CD4-positive, alpha-beta T cell treated with Interleukin-4 for 1 hour (primary cell): Measurements from ENCODE around the gene HMX3.
A peak's percentile ranks its signal among the peaks of the same experiment; 100 is the strongest.

ENCODE experiments used
- DNase-seq, 2 donors: peaks; one replicate each; pipeline ENCODE4 v3.0.0-alpha.2; 2020 to 2022

HMX3 gene

GRCh38 chr10:123135415-123136141 lies at the start of gene HMX3:
TSS of gene HMX3 (plus strand) at chr10:123135970. CDS start at chr10:123136051, 81 bp downstream.
- peak in 1 of 2 donors; percentile 40 for DNase-seq

GRCh38 chr10:123086281-123086680 lies 49.5 kb upstream of the HMX3 start:
- no peak for DNase-seq

- DNase-seq: no peak
Measured at GRCh38 chr10:123087348-123087747, 48.4 kb upstream of the HMX3 start.

- no peak for DNase-seq
Measured at GRCh38 chr10:123087786-123088185, 48.0 kb upstream of the HMX3 start.

- DNase-seq: no peak
Measured at GRCh38 chr10:123092635-123093414, 42.9 kb upstream of the HMX3 start.

GRCh38 chr10:123093489-123093888 lies 42.3 kb upstream of the HMX3 start:
- DNase-seq: no peak

- no peak for DNase-seq
Measured at GRCh38 chr10:123096452-123096851, 39.3 kb upstream of the HMX3 start.

- no peak for DNase-seq
Measured at GRCh38 chr10:123097039-123097438, 38.7 kb upstream of the HMX3 start.

- no peak for DNase-seq
Measured at GRCh38 chr10:123100030-123100762, 35.6 kb upstream of the HMX3 start.

- DNase-seq: no peak
Measured at GRCh38 chr10:123101872-123102271, 33.9 kb upstream of the HMX3 start.

- DNase-seq: no peak
Measured at GRCh38 chr10:123102673-123103072, 33.1 kb upstream of the HMX3 start.

GRCh38 chr10:123103944-123104343 lies 31.8 kb upstream of the HMX3 start:
- no peak for DNase-seq

- no peak for DNase-seq
Measured at GRCh38 chr10:123109466-123109865, 26.3 kb upstream of the HMX3 start.

GRCh38 chr10:123117644-123118417 lies 17.9 kb upstream of the HMX3 start:
- DNase-seq: no peak

- no peak for DNase-seq
Measured at GRCh38 chr10:123119081-123119480, 16.7 kb upstream of the HMX3 start.

- DNase-seq: no peak
Measured at GRCh38 chr10:123126246-123126645, 9.5 kb upstream of the HMX3 start.

- DNase-seq: no peak
Measured at GRCh38 chr10:123129618-123130271, 6.0 kb upstream of the HMX3 start.

- DNase-seq: peak; percentile 80 to 85
Measured at GRCh38 chr10:123132576-123133477, 2.9 kb upstream of the HMX3 start.

- no peak for DNase-seq
Measured at GRCh38 chr10:123133541-123134342, 2.0 kb upstream of the HMX3 start.

- no peak for DNase-seq
Measured at GRCh38 chr10:123134343-123134914, 1.3 kb upstream of the HMX3 start.
